B cell (primary cell): Measurements from ENCODE around the gene TULP3.

ENCODE experiments used
- EZH2 ChIP-seq: IDR thresholded peaks from 2 replicates; pipeline ENCODE4 v1.6.1; 2012; ENCODE audit warnings: borderline replicate concordance, low read depth, mild to moderate bottlenecking, moderate library complexity, low read length; ENCODE audit not compliant: insufficient read depth, poor library complexity, severe bottlenecking
- TF ChIP-seq, protein P1 (sequence below): fragments of 200-600 bp; IDR thresholded peaks from one replicate; pipeline ENCODE4 v1.8.0; 2022; ENCODE audit warnings: antibody characterized with exemption, mild to moderate bottlenecking

DNA sequence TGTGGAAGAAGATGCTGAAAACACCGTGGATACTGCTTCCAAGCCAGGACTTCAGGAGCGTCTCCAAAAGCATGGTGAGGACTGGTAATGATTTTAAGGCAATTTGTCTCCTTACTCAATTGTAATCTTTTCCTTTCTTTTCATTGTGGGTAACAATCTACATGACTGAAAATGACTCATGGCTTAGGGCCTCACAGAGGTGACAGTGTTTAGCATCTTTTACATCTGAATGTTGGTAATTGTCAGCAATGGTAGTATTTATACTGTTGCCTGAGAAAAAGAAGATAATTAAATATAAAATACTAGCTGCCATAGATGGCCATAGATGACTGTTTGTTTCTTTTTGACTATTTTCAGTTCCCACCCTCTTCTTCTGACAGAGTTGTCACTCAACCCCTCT is 31.6 kb downstream of the TULP3 start:
- TF ChIP-seq EZH2 = no peak
- TF ChIP-seq, protein P1, sequence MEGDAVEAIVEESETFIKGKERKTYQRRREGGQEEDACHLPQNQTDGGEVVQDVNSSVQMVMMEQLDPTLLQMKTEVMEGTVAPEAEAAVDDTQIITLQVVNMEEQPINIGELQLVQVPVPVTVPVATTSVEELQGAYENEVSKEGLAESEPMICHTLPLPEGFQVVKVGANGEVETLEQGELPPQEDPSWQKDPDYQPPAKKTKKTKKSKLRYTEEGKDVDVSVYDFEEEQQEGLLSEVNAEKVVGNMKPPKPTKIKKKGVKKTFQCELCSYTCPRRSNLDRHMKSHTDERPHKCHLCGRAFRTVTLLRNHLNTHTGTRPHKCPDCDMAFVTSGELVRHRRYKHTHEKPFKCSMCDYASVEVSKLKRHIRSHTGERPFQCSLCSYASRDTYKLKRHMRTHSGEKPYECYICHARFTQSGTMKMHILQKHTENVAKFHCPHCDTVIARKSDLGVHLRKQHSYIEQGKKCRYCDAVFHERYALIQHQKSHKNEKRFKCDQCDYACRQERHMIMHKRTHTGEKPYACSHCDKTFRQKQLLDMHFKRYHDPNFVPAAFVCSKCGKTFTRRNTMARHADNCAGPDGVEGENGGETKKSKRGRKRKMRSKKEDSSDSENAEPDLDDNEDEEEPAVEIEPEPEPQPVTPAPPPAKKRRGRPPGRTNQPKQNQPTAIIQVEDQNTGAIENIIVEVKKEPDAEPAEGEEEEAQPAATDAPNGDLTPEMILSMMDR = no peak
